Measurements from ENCODE around the gene LRP11. TPM values are rescaled to one million over a fixed set of nuclear protein-coding genes. Genes with fewer than 3 reads are reported as not detected.

Gene LRP11
- total and polyA plus RNA-seq, 5 donors from 2014 or later: 0.42 to 1.3 (median 0.64) TPM

- DNase-seq: no peak
- Mint-ChIP-seq H3K4me3 (no peak overlapping the region), H3K27ac (no peak overlapping the region), H3K4me1 (no peaks in the 10 kb centered on the region), H3K9me3 (peaks cover 0 to 2% (median 0%) of the 10 kb centered on the region in 7 donors), H3K36me3 (no peaks in the 10 kb centered on the region), H3K27me3 (peaks cover 16% of the 10 kb centered on the region)
- Histone ChIP-seq H3K36me3 (ENCODE audit: control insufficient read depth, insufficient read depth, low read length) (no peaks in the 10 kb centered on the region), H3K4me3 (ENCODE audit: low read depth, low read length) (no peak overlapping the region), H3K9me3 (ENCODE audit: control insufficient read depth in 2 of 2, low read length in 2 of 2) (no peaks in the 10 kb centered on the region), H3K27ac (ENCODE audit: insufficient read depth, low read length, poor library complexity, severe bottlenecking) (no peak overlapping the region), H3K4me1 (ENCODE audit: control insufficient read depth, insufficient read depth, low read length, poor library complexity, severe bottlenecking) (no peaks in the 10 kb centered on the region), H3K27me3 (ENCODE audit: control insufficient read depth, insufficient read depth, low read length) (no peaks in the 10 kb centered on the region)
- no peak for ATAC-seq (ENCODE audit: low read depth in 2 of 2)
Observed at GRCh38 chr6:149888659-149889058, 24.5 kb upstream of the LRP11 start.

DNA sequence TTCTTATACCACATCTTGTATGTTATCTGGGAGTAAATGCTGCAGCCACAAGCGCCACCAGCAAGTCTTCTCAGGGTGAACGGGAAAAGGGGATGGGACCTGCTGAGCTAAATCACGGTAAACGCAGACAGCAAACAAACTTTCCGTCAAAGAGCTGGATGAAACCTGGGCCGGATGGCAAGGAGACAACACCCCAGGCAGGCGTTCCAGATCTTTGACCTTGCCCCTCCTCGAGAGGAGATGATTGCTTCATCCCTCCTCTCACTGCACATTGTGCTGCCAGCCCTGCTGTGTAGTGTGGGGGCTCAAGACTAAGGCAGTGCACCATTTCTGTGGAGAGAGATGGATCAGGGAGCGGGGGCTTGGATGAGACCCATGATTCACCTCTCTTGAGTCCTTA, 23.9 kb upstream of the LRP11 start:
- no peak overlapping the region for H3K4me3 Mint-ChIP-seq
- no peak for ATAC-seq (ENCODE audit: low read depth in 2 of 2)
- H3K36me3 ChIP-seq (ENCODE audit: control insufficient read depth, insufficient read depth, low read length): no peaks in the 10 kb centered on the region
- no peaks in the 10 kb centered on the region for H3K4me1 Mint-ChIP-seq
- H3K36me3 Mint-ChIP-seq: no peaks in the 10 kb centered on the region
- H3K4me1 ChIP-seq (ENCODE audit: control insufficient read depth, insufficient read depth, low read length, poor library complexity, severe bottlenecking): no peaks in the 10 kb centered on the region
- H3K9me3 Mint-ChIP-seq: peaks cover 0 to 2% (median 0%) of the 10 kb centered on the region in 7 donors
- peaks cover 10% of the 10 kb centered on the region for H3K27me3 Mint-ChIP-seq
- H3K27me3 ChIP-seq (ENCODE audit: control insufficient read depth, insufficient read depth, low read length): no peaks in the 10 kb centered on the region
- H3K9me3 ChIP-seq (ENCODE audit: control insufficient read depth in 2 of 2, low read length in 2 of 2): no peaks in the 10 kb centered on the region
- no peak for DNase-seq
- H3K27ac ChIP-seq (ENCODE audit: insufficient read depth, low read length, poor library complexity, severe bottlenecking): no peak overlapping the region
- no peak overlapping the region for H3K27ac Mint-ChIP-seq
- H3K4me3 ChIP-seq (ENCODE audit: low read depth, low read length): no peak overlapping the region

- no peaks in the 10 kb centered on the region for H3K4me1 Mint-ChIP-seq
- Histone ChIP-seq H3K9me3 (ENCODE audit: control insufficient read depth in 2 of 2, low read length in 2 of 2) (no peaks in the 10 kb centered on the region), H3K36me3 (ENCODE audit: control insufficient read depth, insufficient read depth, low read length) (no peaks in the 10 kb centered on the region), H3K4me1 (ENCODE audit: control insufficient read depth, insufficient read depth, low read length, poor library complexity, severe bottlenecking) (no peaks in the 10 kb centered on the region), H3K4me3 (ENCODE audit: low read depth, low read length) (no peak overlapping the region), H3K27me3 (ENCODE audit: control insufficient read depth, insufficient read depth, low read length) (no peaks in the 10 kb centered on the region), H3K27ac (ENCODE audit: insufficient read depth, low read length, poor library complexity, severe bottlenecking) (no peak overlapping the region)
- no peak for ATAC-seq (ENCODE audit: low read depth in 2 of 2)
- no peak for DNase-seq
- H3K27me3 Mint-ChIP-seq: peaks cover 3% of the 10 kb centered on the region
- H3K9me3 Mint-ChIP-seq: peaks cover 0 to 2% (median 0%) of the 10 kb centered on the region in 7 donors
- peak overlapping the region in 1 of 4 donors; percentile 29 for H3K4me3 Mint-ChIP-seq
- H3K27ac Mint-ChIP-seq: no peak overlapping the region
- H3K36me3 Mint-ChIP-seq: no peaks in the 10 kb centered on the region
Observed at GRCh38 chr6:149887343-149887742, 23.2 kb upstream of the LRP11 start.

DNA sequence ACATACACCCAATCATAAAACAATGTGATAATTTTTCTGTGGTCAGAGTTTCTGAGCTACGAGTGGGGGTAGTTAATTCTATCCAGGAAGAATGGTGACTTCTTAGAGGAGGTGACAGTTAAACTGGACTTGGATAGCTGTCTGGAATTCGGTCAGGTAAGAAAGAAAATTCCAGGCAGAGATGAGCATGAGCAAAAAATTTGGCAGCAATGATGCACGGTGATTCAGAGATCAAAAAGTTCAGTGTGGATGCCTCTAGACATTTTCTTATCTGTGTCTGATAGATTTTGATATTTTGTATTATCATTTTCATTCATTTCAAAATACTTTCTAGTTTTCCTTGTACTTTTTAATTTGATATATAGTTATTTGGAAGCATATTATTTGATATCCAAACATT, 21.7 kb upstream of the LRP11 start:
- no peak for ATAC-seq (ENCODE audit: low read depth in 2 of 2)
- no peak overlapping the region for H3K4me3 ChIP-seq (ENCODE audit: low read depth, low read length)
- no peaks in the 10 kb centered on the region for H3K27me3 ChIP-seq (ENCODE audit: control insufficient read depth, insufficient read depth, low read length)
- H3K4me1 ChIP-seq (ENCODE audit: control insufficient read depth, insufficient read depth, low read length, poor library complexity, severe bottlenecking): no peaks in the 10 kb centered on the region
- no peak overlapping the region for H3K4me3 Mint-ChIP-seq
- no peak for DNase-seq
- peaks cover 8% of the 10 kb centered on the region for H3K27me3 Mint-ChIP-seq
- H3K9me3 ChIP-seq (ENCODE audit: control insufficient read depth in 2 of 2, low read length in 2 of 2): no peaks in the 10 kb centered on the region
- no peak overlapping the region for H3K27ac Mint-ChIP-seq
- H3K9me3 Mint-ChIP-seq: peaks cover 0 to 2% (median 0%) of the 10 kb centered on the region in 7 donors
- H3K36me3 ChIP-seq (ENCODE audit: control insufficient read depth, insufficient read depth, low read length): no peaks in the 10 kb centered on the region
- H3K27ac ChIP-seq (ENCODE audit: insufficient read depth, low read length, poor library complexity, severe bottlenecking): no peak overlapping the region
- no peaks in the 10 kb centered on the region for H3K4me1 Mint-ChIP-seq
- no peaks in the 10 kb centered on the region for H3K36me3 Mint-ChIP-seq

DNA sequence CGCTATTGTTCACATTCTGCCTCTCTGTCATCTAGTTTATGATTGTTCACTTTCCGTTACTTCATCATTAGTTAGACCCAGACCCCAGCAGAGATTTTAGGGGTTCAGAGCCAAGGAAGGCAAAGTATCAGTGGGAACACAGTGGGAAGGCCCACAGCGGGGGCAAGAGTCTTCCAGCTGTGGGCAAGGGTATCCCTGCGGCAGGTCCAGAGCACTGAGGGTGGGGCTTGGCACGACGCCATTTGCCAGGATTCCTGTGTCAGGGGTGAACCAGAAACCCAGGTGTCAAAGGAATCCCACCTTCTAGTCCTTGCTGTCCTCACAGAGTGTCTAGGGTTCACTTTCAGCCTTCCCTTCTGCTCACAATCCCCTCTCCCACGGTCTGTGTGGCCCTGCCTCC, 20.5 kb upstream of the LRP11 start:
- H3K27ac Mint-ChIP-seq: no peak overlapping the region
- H3K27ac ChIP-seq (ENCODE audit: insufficient read depth, low read length, poor library complexity, severe bottlenecking): no peak overlapping the region
- H3K4me1 Mint-ChIP-seq: no peaks in the 10 kb centered on the region
- no peaks in the 10 kb centered on the region for H3K36me3 ChIP-seq (ENCODE audit: control insufficient read depth, insufficient read depth, low read length)
- H3K9me3 Mint-ChIP-seq: peaks cover 0 to 5% (median 0%) of the 10 kb centered on the region in 7 donors
- ATAC-seq (ENCODE audit: low read depth in 2 of 2) (no peak), DNase-seq (no peak)
- H3K27me3 ChIP-seq (ENCODE audit: control insufficient read depth, insufficient read depth, low read length): no peaks in the 10 kb centered on the region
- H3K9me3 ChIP-seq (ENCODE audit: control insufficient read depth in 2 of 2, low read length in 2 of 2): no peaks in the 10 kb centered on the region
- peaks cover 16% of the 10 kb centered on the region for H3K27me3 Mint-ChIP-seq
- H3K4me3 ChIP-seq (ENCODE audit: low read depth, low read length): no peak overlapping the region
- no peaks in the 10 kb centered on the region for H3K36me3 Mint-ChIP-seq
- no peak overlapping the region for H3K4me3 Mint-ChIP-seq
- no peaks in the 10 kb centered on the region for H3K4me1 ChIP-seq (ENCODE audit: control insufficient read depth, insufficient read depth, low read length, poor library complexity, severe bottlenecking)

- H3K36me3 Mint-ChIP-seq: no peaks in the 10 kb centered on the region
- H3K4me1 Mint-ChIP-seq: no peaks in the 10 kb centered on the region
- Histone ChIP-seq H3K27ac (ENCODE audit: insufficient read depth, low read length, poor library complexity, severe bottlenecking) (no peak overlapping the region), H3K36me3 (ENCODE audit: control insufficient read depth, insufficient read depth, low read length) (no peaks in the 10 kb centered on the region), H3K4me3 (ENCODE audit: low read depth, low read length) (no peak overlapping the region), H3K9me3 (ENCODE audit: control insufficient read depth in 2 of 2, low read length in 2 of 2) (no peaks in the 10 kb centered on the region), H3K27me3 (ENCODE audit: control insufficient read depth, insufficient read depth, low read length) (no peaks in the 10 kb centered on the region), H3K4me1 (ENCODE audit: control insufficient read depth, insufficient read depth, low read length, poor library complexity, severe bottlenecking) (no peaks in the 10 kb centered on the region)
- H3K9me3 Mint-ChIP-seq: peaks cover 0 to 6% (median 0%) of the 10 kb centered on the region in 7 donors
- no peak for DNase-seq
- no peak for ATAC-seq (ENCODE audit: low read depth in 2 of 2)
- H3K27ac Mint-ChIP-seq: no peak overlapping the region
- peaks cover 16% of the 10 kb centered on the region for H3K27me3 Mint-ChIP-seq
- no peak overlapping the region for H3K4me3 Mint-ChIP-seq
Observed at GRCh38 chr6:149884215-149884614, 20.1 kb upstream of the LRP11 start.

DNA sequence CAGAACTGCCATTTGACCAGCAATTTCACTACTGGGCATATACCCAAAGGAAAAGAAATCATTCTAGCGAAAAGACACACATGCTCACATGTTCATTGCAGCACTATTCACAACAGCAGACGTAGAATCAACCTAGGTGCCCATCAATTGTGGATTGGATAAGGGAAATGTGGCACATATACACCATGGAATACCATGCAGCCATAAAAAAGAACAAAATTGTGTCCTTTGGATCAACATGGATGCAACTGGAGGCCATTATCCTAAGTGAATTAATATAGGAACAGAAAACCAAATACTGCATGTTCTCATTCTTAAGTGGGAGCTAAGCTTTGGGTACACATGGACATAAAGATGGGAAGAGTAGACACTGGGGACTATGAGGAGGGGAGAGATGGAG, 17.7 kb upstream of the LRP11 start:
- H3K4me3 Mint-ChIP-seq: no peak overlapping the region
- ATAC-seq (ENCODE audit: low read depth in 2 of 2) (no peak), DNase-seq (no peak)
- Histone ChIP-seq H3K27ac (ENCODE audit: insufficient read depth, low read length, poor library complexity, severe bottlenecking) (no peak overlapping the region), H3K4me3 (ENCODE audit: low read depth, low read length) (no peak overlapping the region), H3K9me3 (ENCODE audit: control insufficient read depth in 2 of 2, low read length in 2 of 2) (no peaks in the 10 kb centered on the region), H3K27me3 (ENCODE audit: control insufficient read depth, insufficient read depth, low read length) (peaks cover 6% of the 10 kb centered on the region), H3K4me1 (ENCODE audit: control insufficient read depth, insufficient read depth, low read length, poor library complexity, severe bottlenecking) (no peaks in the 10 kb centered on the region), H3K36me3 (ENCODE audit: control insufficient read depth, insufficient read depth, low read length) (no peaks in the 10 kb centered on the region)
- H3K36me3 Mint-ChIP-seq: no peaks in the 10 kb centered on the region
- no peaks in the 10 kb centered on the region for H3K4me1 Mint-ChIP-seq
- H3K27me3 Mint-ChIP-seq: peaks cover 31% of the 10 kb centered on the region
- H3K27ac Mint-ChIP-seq: no peak overlapping the region
- peaks cover 0 to 4% (median 0%) of the 10 kb centered on the region in 7 donors for H3K9me3 Mint-ChIP-seq

DNA sequence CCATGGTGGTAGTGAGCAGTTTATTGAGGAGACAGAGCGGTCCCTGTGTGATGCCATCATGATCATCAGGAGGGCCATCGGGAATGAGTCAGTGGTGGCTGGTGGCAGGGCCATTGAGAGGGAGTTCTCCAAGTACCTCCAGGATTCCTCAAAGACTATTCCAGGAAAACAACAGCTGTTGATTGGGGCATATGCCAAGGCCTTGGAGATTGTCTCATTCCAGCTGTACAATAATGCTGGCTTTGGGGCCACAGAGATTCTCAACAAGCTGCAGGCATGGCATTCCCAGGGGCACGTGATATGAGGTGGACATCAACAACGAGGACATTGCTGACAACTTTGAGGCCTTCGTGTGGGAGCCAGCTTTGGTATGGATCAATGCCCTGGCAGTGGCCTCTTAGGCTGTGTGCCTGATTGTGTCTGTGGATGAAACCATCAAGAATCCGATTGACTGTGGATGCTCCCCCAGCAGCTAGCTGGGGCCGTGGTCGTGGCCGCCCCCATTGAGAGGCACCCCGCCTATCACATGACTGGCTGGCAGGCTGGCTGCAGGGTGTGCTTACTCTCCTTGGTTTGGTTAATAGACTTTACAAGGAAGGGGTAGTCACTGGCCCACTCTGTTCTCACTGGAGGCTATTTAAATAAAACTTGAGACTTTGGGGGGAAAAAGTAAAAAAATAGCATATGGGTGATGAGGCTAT, 17.1 kb upstream of the LRP11 start:
- no peak for DNase-seq
- Mint-ChIP-seq H3K4me3 (no peak overlapping the region), H3K27me3 (peaks cover 37% of the 10 kb centered on the region), H3K9me3 (peaks cover 0 to 4% (median 0%) of the 10 kb centered on the region in 7 donors), H3K36me3 (no peaks in the 10 kb centered on the region), H3K27ac (no peak overlapping the region), H3K4me1 (no peaks in the 10 kb centered on the region)
- H3K4me3 ChIP-seq (ENCODE audit: low read depth, low read length): no peak overlapping the region
- peaks cover 10% of the 10 kb centered on the region for H3K27me3 ChIP-seq (ENCODE audit: control insufficient read depth, insufficient read depth, low read length)
- H3K4me1 ChIP-seq (ENCODE audit: control insufficient read depth, insufficient read depth, low read length, poor library complexity, severe bottlenecking): no peaks in the 10 kb centered on the region
- no peaks in the 10 kb centered on the region for H3K36me3 ChIP-seq (ENCODE audit: control insufficient read depth, insufficient read depth, low read length)
- no peak for ATAC-seq (ENCODE audit: low read depth in 2 of 2)
- H3K9me3 ChIP-seq (ENCODE audit: control insufficient read depth in 2 of 2, low read length in 2 of 2): no peaks in the 10 kb centered on the region
- H3K27ac ChIP-seq (ENCODE audit: insufficient read depth, low read length, poor library complexity, severe bottlenecking): no peak overlapping the region

Measured in CD4-positive, CD25-positive, alpha-beta regulatory T cell (primary cell).